Measurements from ENCODE around the gene IFNA4. TPM values are rescaled to one million over a fixed set of nuclear protein-coding genes. Genes with fewer than 3 reads are reported as not detected.
A peak's percentile ranks its signal among the peaks of the same experiment; 100 is the strongest.
"Not testable (repeated sequence)": the region's sequence is repeated elsewhere in the genome, so short reads cannot be mapped to it uniquely, and the experiment has no call there.

Gene IFNA4
- total RNA-seq, 6 donors from 2014 or later, result 2.1 TPM; not detected in 5

GRCh38 chr9:21194867-21195776 is 7.7 kb upstream of the IFNA4 start:
- not testable (repeated sequence) for H3K36me3 ChIP-seq, H3K9me3 ChIP-seq, H3K27ac ChIP-seq, H3K27me3 ChIP-seq, H3K4me1 ChIP-seq, DNase-seq, H3K4me3 ChIP-seq
- 38 to 44% methylated on average over 6 of the region's 6 CpGs for WGBS, 2 donors
- peak in 4 of 6 experiments; percentile 27 to 40 (median 36) for TF ChIP-seq CTCF (IDR thresholded peaks at IDR 0.05)
- ATAC-seq (ENCODE audit: low FRiP score in 2 of 2), result peak; percentile 63 to 93

GRCh38 chr9:21182810-21183736 is 4.3 kb downstream of the IFNA4 start:
- H3K9me3 ChIP-seq, H3K4me1 ChIP-seq, H3K27me3 ChIP-seq, DNase-seq, H3K36me3 ChIP-seq, H3K27ac ChIP-seq, H3K4me3 ChIP-seq: not testable (repeated sequence)
- ATAC-seq (ENCODE audit: low FRiP score in 2 of 2), result peak; percentile 55 to 86
- peak in 2 of 6 experiments; percentile 7 to 16 for TF ChIP-seq CTCF (IDR thresholded peaks at IDR 0.05)
- WGBS, 2 donors, result 40 to 46% methylated on average over 4 of the region's 4 CpGs

GRCh38 chr9:21174671-21175070 is 12.7 kb downstream of the IFNA4 start:
- Histone ChIP-seq H3K9me3 (no peaks in the 10 kb centered on the region), H3K27ac (no peak overlapping the region), H3K27me3 (no peaks in the 10 kb centered on the region), H3K4me3 (no peak overlapping the region), H3K4me1 (no peaks in the 10 kb centered on the region), H3K36me3 (no peaks in the 10 kb centered on the region)
- ATAC-seq (ENCODE audit: low FRiP score in 2 of 2) (no peak), DNase-seq (no peak)
- no peak for TF ChIP-seq EP300 (IDR thresholded peaks at IDR 0.05)
- no peak for TF ChIP-seq POLR2AphosphoS5 (IDR thresholded peaks at IDR 0.05)
- TF ChIP-seq CTCF (IDR thresholded peaks at IDR 0.05), result no peak
- no peak for TF ChIP-seq POLR2A (IDR thresholded peaks at IDR 0.05)
- WGBS, 2 donors, result 85 to 86% methylated on average over 2 of the region's 2 CpGs

GRCh38 chr9:21172156-21172555 is 15.2 kb downstream of the IFNA4 start:
- TF ChIP-seq CTCF (IDR thresholded peaks at IDR 0.05) (no peak), POLR2A (IDR thresholded peaks at IDR 0.05) (no peak), POLR2AphosphoS5 (IDR thresholded peaks at IDR 0.05) (no peak), EP300 (IDR thresholded peaks at IDR 0.05) (no peak)
- H3K27me3 ChIP-seq, result no peaks in the 10 kb centered on the region
- no peak overlapping the region for H3K4me3 ChIP-seq
- no peak for ATAC-seq (ENCODE audit: low FRiP score in 2 of 2)
- H3K36me3 ChIP-seq, result no peaks in the 10 kb centered on the region
- no peaks in the 10 kb centered on the region for H3K9me3 ChIP-seq
- 83 to 84% methylated on average over 3 of the region's 3 CpGs for WGBS, 2 donors
- H3K4me1 ChIP-seq, result no peaks in the 10 kb centered on the region
- DNase-seq, result no peak
- H3K27ac ChIP-seq, result no peak overlapping the region

Data from upper lobe of left lung (tissue), 6 donors.